Measurements from ENCODE around the gene PHETA2.
"Not testable (repeated sequence)": the region's sequence is repeated elsewhere in the genome, so short reads cannot be mapped to it uniquely, and the experiment has no call there.

The PHETA2 gene

DNA sequence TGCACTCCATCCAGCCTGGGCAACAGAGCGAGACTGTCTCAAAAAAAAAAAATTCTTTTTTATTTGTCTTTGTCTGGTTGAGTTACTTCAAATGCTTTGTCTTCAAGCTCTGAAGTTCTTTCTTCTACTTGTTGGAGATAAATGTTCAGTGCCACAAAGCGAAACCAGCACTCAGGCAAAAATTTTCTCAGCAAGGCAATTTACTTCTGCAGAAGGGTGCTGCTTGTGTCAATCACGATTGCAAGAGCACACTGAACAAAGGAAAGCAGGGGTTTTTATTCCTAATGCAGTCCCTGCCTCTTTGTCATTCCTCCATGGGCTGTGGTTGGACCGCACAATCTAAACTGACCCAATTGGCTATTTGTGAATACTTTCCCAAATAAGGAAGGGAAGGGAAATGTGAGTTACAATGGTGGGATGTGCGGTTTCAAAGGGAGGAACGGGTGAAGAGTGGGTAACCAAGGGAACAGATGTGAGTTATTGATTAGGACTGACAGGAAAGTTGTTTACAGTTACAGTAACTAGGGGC is 30.3 kb downstream of the PHETA2 start:
- not testable (repeated sequence) for DNase-seq (ENCODE audit: low spot score)

DNA sequence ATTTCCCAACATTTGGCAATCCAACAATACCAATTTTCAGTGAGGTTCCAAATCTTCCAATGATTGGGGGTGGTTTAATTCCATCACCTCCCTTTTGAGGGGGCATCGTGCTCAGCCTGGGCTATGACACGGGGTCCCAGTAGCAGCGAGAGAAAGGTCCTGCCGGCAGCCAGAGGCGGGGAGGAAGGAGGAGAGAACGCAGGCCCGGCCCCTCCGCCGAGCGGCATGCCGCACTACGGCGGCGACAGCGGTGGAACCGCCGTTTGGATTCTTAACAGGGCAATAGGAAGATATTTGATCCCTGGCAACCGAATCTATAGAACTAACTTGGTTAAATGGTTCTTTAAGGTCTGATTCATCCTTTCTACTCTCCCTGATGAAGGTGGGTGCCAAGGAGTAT is 34.8 kb downstream of the PHETA2 start:
- no peak for DNase-seq (ENCODE audit: low spot score)

DNA sequence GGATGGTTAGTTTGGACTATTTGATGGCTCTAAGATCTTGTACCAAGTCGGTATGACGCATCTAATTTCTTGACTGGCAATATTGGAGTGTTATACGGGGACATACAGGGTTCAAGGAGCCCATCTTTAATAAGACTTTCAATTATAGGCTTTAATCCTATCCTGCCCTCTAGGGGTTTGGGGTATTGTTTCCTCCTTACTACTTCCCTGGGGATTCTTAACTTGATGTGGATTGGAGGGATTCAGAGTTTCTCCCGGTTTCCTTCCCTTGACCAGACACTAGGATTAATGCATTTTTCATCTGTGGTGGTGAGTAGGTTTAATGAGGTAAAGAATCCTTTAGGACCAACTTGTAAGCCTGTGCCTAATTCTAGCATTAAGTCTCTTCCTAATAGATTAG is 37.8 kb downstream of the PHETA2 start:
- no peak for DNase-seq (ENCODE audit: low spot score)

DNA sequence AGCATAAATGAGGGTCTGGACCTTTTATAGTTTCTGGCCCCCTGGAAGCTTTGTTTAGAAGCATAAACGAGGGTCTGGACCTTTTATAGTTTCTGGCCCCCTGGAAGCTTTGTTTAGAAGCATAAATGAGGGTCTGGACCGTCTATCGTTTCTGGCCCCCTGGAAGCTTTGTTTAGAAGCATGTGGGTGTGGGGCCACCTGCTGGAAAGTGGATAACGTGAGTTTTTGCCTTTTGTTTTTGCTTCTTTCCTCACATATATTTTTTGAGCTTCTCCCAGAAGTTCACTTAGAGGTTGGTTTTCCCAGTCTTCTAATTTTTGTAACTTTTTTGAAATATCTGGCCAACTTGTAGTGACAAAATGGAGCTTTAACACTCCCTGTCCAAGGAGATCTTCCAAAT is 38.7 kb downstream of the PHETA2 start:
- not testable (repeated sequence) for DNase-seq (ENCODE audit: low spot score)

DNA sequence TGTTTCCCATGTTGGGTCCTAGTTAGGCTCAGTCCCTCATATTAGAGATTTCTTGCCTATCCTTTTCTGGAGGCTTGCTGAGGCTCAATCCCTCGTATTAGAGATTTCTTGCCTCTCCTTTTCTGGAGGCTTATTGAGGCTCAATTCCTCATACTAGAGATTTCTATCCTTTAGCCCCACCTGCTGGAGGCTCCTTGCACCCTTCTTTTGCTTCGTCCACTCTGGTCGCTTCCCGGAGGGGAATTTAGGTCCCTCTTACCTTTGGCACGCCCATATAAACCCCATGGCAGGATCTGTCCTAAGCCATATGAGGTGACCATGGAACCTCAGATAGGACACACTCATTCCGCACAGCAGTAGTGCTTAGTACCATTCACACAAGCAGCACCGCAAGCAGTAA is 40.7 kb downstream of the PHETA2 start:
- no peak for DNase-seq (ENCODE audit: low spot score)

DNA sequence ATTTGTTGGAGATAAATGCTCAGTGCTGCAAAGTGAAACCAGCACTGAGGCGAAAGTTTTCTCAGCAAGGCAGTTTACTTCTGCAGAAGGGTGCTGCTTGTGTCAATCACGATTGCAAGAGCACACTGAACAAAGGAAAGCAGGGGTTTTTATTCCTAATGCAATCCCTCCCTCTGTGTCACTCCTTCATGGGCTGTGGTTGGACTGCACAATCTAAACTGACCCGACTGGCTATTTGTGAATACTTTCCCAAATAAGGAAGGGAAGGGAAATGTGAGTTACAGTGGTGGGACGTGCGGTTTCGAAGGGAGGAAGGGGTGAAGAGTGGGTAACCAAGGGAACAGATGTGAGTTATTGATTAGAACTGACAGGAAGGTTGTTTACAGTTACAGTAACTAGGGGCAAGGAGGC is 41.4 kb downstream of the PHETA2 start:
- not testable (repeated sequence) for DNase-seq (ENCODE audit: low spot score)

DNA sequence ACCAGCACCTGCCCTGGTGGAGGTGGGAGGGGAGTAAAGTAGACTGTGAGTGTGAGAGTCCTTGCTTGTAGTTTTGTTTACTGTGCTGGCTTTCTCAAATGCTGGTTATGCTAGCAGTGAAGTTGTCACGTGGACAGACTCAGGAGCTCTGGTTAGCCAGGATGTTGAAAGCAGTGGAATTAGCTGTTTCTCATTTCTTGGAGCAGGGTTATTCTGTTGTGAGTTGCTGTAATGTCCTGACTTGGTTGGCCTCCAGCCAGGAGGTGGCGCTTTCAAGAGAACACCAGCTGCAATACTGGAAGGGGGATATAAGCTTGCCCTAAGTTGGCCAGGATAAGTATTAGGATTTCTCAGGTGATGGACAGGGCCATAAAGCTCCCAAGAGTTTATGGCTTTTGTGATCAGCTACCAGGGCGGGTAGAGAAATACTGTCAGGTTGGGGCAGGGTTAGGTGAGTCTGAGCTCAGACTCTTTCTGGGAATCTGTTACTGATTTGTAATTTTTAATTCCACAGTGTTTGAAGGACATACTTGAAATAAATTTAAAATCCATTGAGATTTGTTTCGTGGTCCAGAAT is 42.9 kb downstream of the PHETA2 start:
- DNase-seq (ENCODE audit: low spot score), result no peak

DNA sequence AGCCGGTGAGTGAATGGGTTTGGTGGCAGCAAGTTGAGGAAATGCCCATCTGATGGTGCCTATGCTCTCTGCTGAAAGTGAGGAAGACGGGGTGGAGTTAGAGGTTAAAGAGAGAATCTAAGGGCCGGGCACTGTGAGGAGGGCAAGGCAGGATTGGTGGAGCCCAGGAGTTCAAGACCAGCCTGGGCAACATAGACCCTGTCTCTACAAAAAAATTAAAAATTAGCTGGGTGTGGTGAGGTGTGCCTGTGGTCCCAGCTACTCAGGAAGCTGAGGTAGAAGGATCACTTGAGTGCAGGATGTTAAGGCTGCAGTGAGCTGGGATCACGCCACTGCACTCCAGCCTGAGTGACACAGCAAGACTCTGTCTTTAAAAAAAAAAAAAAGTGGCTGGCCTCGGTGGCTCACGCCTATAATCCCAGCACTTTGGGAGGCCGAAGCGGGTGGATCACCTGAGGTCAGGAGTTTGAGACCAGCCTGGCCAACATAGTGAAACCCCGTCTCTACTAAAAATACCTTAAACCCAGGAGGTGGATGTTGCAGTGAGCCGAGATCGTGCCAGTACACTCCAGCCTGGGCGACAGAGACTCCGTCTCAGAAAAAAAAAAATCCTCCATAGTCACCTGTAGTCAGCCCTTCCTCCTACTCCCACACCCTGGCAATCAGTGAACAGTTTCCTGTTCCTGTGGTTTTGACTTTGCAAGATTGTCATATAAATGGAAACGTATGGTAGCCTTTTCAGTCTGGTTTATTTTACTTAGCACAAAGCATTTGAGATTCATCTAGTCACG is 46.4 kb downstream of the PHETA2 start:
- DNase-seq (ENCODE audit: low spot score), result peak; percentile 65

DNA sequence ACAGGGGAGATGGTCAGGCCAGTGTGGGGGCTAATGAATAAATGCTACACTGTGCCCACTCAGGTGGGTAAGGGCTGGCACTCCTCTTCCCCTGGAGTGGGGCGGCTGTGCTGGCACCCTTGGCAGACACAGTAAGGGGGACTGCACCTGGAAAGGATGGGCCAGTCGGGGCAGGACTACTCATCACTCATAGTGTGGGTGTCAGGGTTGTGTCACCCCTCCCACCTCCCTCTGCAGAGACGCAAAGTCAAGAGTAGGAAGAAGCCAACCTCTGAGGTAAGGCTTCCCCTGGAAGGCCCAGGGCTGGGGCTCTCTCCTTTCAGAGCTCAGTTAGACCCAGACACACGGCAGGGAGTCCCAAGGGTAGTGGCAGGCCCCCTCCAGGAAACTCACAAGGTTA is 49.5 kb downstream of the PHETA2 start:
- not testable (repeated sequence) for DNase-seq (ENCODE audit: low spot score)

DNA sequence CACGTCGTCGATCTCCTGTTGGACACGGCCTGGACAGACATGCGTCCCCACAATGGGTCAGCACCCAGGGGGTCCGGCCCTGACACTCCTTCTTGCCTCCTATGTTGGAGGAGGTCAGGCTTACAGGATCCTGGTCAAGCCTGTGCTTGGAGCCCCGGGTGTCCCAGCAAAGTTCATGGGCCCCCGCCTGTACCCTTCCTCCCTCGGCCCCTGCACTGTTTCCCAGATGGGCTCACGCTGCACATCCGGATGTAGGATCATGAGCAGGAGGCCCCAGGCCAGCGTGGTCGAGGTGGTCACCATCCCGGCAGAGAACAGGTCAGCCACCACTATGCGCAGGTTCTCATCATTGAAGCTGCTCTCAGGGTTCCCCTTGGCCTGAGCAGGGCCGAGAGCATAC is 53.6 kb downstream of the PHETA2 start:
- no peak for DNase-seq (ENCODE audit: low spot score)

DNA sequence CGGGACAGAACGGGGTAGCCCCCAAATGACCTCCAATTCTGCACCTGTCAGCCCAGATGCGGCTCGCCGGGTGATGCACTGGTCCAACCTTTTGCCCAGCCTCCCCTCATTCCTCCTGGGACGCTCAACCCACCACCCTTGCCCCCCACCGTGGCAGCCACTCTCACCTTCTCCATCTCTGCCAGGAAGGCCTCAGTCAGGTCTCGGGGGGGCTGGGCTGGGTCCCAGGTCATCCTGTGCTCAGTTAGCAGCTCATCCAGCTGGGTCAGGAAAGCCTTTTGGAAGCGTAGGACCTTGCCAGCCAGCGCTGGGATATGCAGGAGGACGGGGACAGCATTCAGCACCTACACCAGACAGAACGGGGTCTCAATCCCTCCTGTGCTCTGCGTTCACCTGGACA is 54.0 kb downstream of the PHETA2 start:
- not testable (repeated sequence) for DNase-seq (ENCODE audit: low spot score)
